Nephron progenitor cell (in vitro differentiated cells): ENCODE measurements around the gene ARHGEF7.
"Not testable (repeated sequence)": the region's sequence is repeated elsewhere in the genome, so short reads cannot be mapped to it uniquely, and the experiment has no call there.

Experiments
- DNase-seq: peaks from one replicate; pipeline ENCODE4 v3.0.0; 2021
- H3K27ac Mint-ChIP-seq: 2 replicates; pipeline ENCODE4 v1.8.0; 2021; ENCODE audit warnings: mild to moderate bottlenecking, moderate library complexity, mixed read lengths
- H3K27me3 Mint-ChIP-seq: 2 replicates; pipeline ENCODE4 v1.8.0; 2021; ENCODE audit warnings: mild to moderate bottlenecking, low read depth, mixed read lengths; ENCODE audit not compliant: poor library complexity
- H3K36me3 Mint-ChIP-seq: 2 replicates; pipeline ENCODE4 v1.8.0; 2021; ENCODE audit warnings: low read depth, mixed read lengths
- H3K4me1 Mint-ChIP-seq: 2 replicates; pipeline ENCODE4 v1.8.0; 2021; ENCODE audit warnings: mixed read lengths
- H3K4me3 Mint-ChIP-seq: 2 replicates; pipeline ENCODE4 v1.8.0; 2021; ENCODE audit warnings: mild to moderate bottlenecking, moderate library complexity, mixed read lengths
- H3K9me3 Mint-ChIP-seq: 2 replicates; pipeline ENCODE4 v1.8.0; 2021; ENCODE audit warnings: mild to moderate bottlenecking, moderate library complexity, mixed read lengths
- CTCF ChIP-seq: fragments of 200-600 bp; sonication (generic); IDR thresholded peaks from 2 replicates; pipeline ENCODE4 v1.5.0; 2021; ENCODE audit warnings: antibody characterized with exemption

ARHGEF7 gene

GRCh38 chr13:111183087-111183645 is 68.1 kb downstream of the ARHGEF7 start:
- Mint-ChIP-seq H3K36me3 (peaks cover 23% of the 10 kb centered on the region), H3K4me1 (peaks cover 71% of the 10 kb centered on the region), H3K27me3 (peaks cover 7% of the 10 kb centered on the region), H3K9me3 (no peaks in the 10 kb centered on the region), H3K27ac (no peak overlapping the region), H3K4me3 (no peak overlapping the region)
- DNase-seq, result no peak
- no peak for TF ChIP-seq CTCF

GRCh38 chr13:111183959-111184358 is 68.8 kb downstream of the ARHGEF7 start:
- H3K9me3 Mint-ChIP-seq, result peaks cover 5% of the 10 kb centered on the region
- peaks cover 26% of the 10 kb centered on the region for H3K36me3 Mint-ChIP-seq
- H3K4me1 Mint-ChIP-seq, result peaks cover 70% of the 10 kb centered on the region
- no peak overlapping the region for H3K4me3 Mint-ChIP-seq
- DNase-seq, result no peak
- H3K27me3 Mint-ChIP-seq, result peaks cover 7% of the 10 kb centered on the region
- TF ChIP-seq CTCF, result no peak
- H3K27ac Mint-ChIP-seq, result no peak overlapping the region

GRCh38 chr13:111184458-111185401 is 69.6 kb downstream of the ARHGEF7 start:
- Mint-ChIP-seq H3K27me3 (peaks cover 8% of the 10 kb centered on the region), H3K9me3 (peaks cover 10% of the 10 kb centered on the region), H3K27ac (peak overlapping the region; percentile 49), H3K4me1 (peaks cover 65% of the 10 kb centered on the region), H3K36me3 (peaks cover 33% of the 10 kb centered on the region), H3K4me3 (no peak overlapping the region)
- no peak for DNase-seq
- no peak for TF ChIP-seq CTCF

- peaks cover 56% of the 10 kb centered on the region for H3K4me1 Mint-ChIP-seq
- peaks cover 40% of the 10 kb centered on the region for H3K36me3 Mint-ChIP-seq
- no peak for DNase-seq
- peaks cover 14% of the 10 kb centered on the region for H3K27me3 Mint-ChIP-seq
- no peak for TF ChIP-seq CTCF
- H3K27ac Mint-ChIP-seq, result no peak overlapping the region
- peaks cover 27% of the 10 kb centered on the region for H3K9me3 Mint-ChIP-seq
- no peak overlapping the region for H3K4me3 Mint-ChIP-seq
These were observed 71.3 kb downstream of the ARHGEF7 start for GRCh38 chr13:111186305-111186935.

- peak overlapping the region; percentile 61 for H3K27ac Mint-ChIP-seq
- peaks cover 36% of the 10 kb centered on the region for H3K9me3 Mint-ChIP-seq
- H3K27me3 Mint-ChIP-seq, result peaks cover 14% of the 10 kb centered on the region
- peaks cover 51% of the 10 kb centered on the region for H3K4me1 Mint-ChIP-seq
- no peak overlapping the region for H3K4me3 Mint-ChIP-seq
- TF ChIP-seq CTCF, result no peak
- DNase-seq, result no peak
- H3K36me3 Mint-ChIP-seq, result peaks cover 52% of the 10 kb centered on the region
These were observed 72.9 kb downstream of the ARHGEF7 start for GRCh38 chr13:111187960-111188541.

GRCh38 chr13:111189064-111189505 is 74.0 kb downstream of the ARHGEF7 start:
- Mint-ChIP-seq H3K27me3 (peaks cover 14% of the 10 kb centered on the region), H3K4me1 (peaks cover 45% of the 10 kb centered on the region), H3K9me3 (peaks cover 46% of the 10 kb centered on the region), H3K36me3 (peaks cover 62% of the 10 kb centered on the region)
- H3K27ac Mint-ChIP-seq, H3K4me3 Mint-ChIP-seq, DNase-seq: not testable (repeated sequence)

GRCh38 chr13:111189516-111189915 is 74.4 kb downstream of the ARHGEF7 start:
- Mint-ChIP-seq H3K27me3 (peaks cover 14% of the 10 kb centered on the region), H3K4me1 (peaks cover 41% of the 10 kb centered on the region)

GRCh38 chr13:111193223-111193622 is 78.1 kb downstream of the ARHGEF7 start:
- not testable (repeated sequence) for H3K4me1 Mint-ChIP-seq, H3K27ac Mint-ChIP-seq, DNase-seq, H3K4me3 Mint-ChIP-seq, H3K27me3 Mint-ChIP-seq
- peaks cover 77% of the 10 kb centered on the region for H3K9me3 Mint-ChIP-seq
- H3K36me3 Mint-ChIP-seq, result peaks cover 98% of the 10 kb centered on the region

More at GRCh38 chr13:111189516-111189915, 74.4 kb downstream of the ARHGEF7 start:
- H3K9me3 Mint-ChIP-seq, result peaks cover 50% of the 10 kb centered on the region
- DNase-seq, H3K27ac Mint-ChIP-seq, H3K4me3 Mint-ChIP-seq: not testable (repeated sequence)
- peaks cover 66% of the 10 kb centered on the region for H3K36me3 Mint-ChIP-seq
